Endothelial cell (in vitro differentiated cells): Measurements from ENCODE around the gene ZNF438. TPM values are rescaled to one million over a fixed set of nuclear protein-coding genes. Genes with fewer than 3 reads are reported as not detected.

Experiments
- DNase-seq: peaks from one replicate; pipeline ENCODE4 v3.0.0; 2021; ENCODE audit warnings: low spot score
- H3K27ac Mint-ChIP-seq: one replicate; pipeline ENCODE4 v1.8.0; 2021; ENCODE audit warnings: mixed read lengths, inconsistent platforms; ENCODE audit not compliant: unreplicated experiment
- H3K27me3 Mint-ChIP-seq: one replicate; pipeline ENCODE4 v1.8.0; 2021; ENCODE audit warnings: mild to moderate bottlenecking, moderate library complexity, mixed read lengths, inconsistent platforms; ENCODE audit not compliant: unreplicated experiment
- H3K36me3 Mint-ChIP-seq: one replicate; pipeline ENCODE4 v1.8.0; 2021; ENCODE audit warnings: mild to moderate bottlenecking, low read depth, mixed read lengths, inconsistent platforms; ENCODE audit not compliant: unreplicated experiment
- H3K4me1 Mint-ChIP-seq: one replicate; pipeline ENCODE4 v1.8.0; 2021; ENCODE audit warnings: mild to moderate bottlenecking, mixed read lengths, inconsistent platforms; ENCODE audit not compliant: unreplicated experiment
- H3K4me3 Mint-ChIP-seq: one replicate; pipeline ENCODE4 v1.8.0; 2021; ENCODE audit warnings: mild to moderate bottlenecking, mixed read lengths, inconsistent platforms; ENCODE audit not compliant: unreplicated experiment
- H3K9me3 Mint-ChIP-seq: one replicate; pipeline ENCODE4 v1.8.0; 2021; ENCODE audit warnings: mixed read lengths, inconsistent platforms; ENCODE audit not compliant: unreplicated experiment
- CTCF ChIP-seq: fragments of 200-600 bp; sonication (generic); IDR thresholded peaks from one replicate; pipeline ENCODE4 v1.5.0; 2021; ENCODE audit warnings: antibody characterized with exemption; ENCODE audit not compliant: unreplicated experiment
- total RNA-seq: library from RNA; stranded (reverse); fragmentation: NEBNext Ultra II Directional; extraction: Animal tissue kit (Norgen Biotek cat#: 25700); gene quantifications from one replicate; pipeline ENCODE4 v1.2.1, GENCODE V29; 2021; ENCODE audit not compliant: unreplicated experiment

ZNF438 gene
- total RNA-seq, 1 donor from 2014 or later, result 4.3 TPM

GRCh38 chr10:30820261-30820991 lies 211.2 kb downstream of the ZNF438 start:
- Mint-ChIP-seq H3K9me3 (no peaks in the 10 kb centered on the region), H3K27ac (peak overlapping the region; percentile 37), H3K4me3 (no peak overlapping the region), H3K27me3 (peaks cover 2% of the 10 kb centered on the region), H3K36me3 (peaks cover 3% of the 10 kb centered on the region), H3K4me1 (peaks cover 22% of the 10 kb centered on the region)
- no peak for TF ChIP-seq CTCF
- no peak for DNase-seq

- TF ChIP-seq CTCF, result no peak
- Mint-ChIP-seq H3K27ac (no peak overlapping the region), H3K27me3 (no peaks in the 10 kb centered on the region), H3K36me3 (peaks cover 3% of the 10 kb centered on the region), H3K4me1 (peaks cover 22% of the 10 kb centered on the region), H3K4me3 (no peak overlapping the region), H3K9me3 (no peaks in the 10 kb centered on the region)
- DNase-seq, result no peak
These were observed 212.1 kb downstream of the ZNF438 start for GRCh38 chr10:30819341-30820181.

- Mint-ChIP-seq H3K27ac (no peak overlapping the region), H3K36me3 (peaks cover 3% of the 10 kb centered on the region), H3K27me3 (no peaks in the 10 kb centered on the region), H3K9me3 (no peaks in the 10 kb centered on the region), H3K4me1 (peaks cover 22% of the 10 kb centered on the region), H3K4me3 (no peak overlapping the region)
- no peak for TF ChIP-seq CTCF
- no peak for DNase-seq
These were observed 212.8 kb downstream of the ZNF438 start for GRCh38 chr10:30818854-30819253.

GRCh38 chr10:30818010-30818660 lies 213.5 kb downstream of the ZNF438 start:
- no peak for TF ChIP-seq CTCF
- no peak overlapping the region for H3K27ac Mint-ChIP-seq
- DNase-seq, result no peak
- peaks cover 3% of the 10 kb centered on the region for H3K36me3 Mint-ChIP-seq
- H3K27me3 Mint-ChIP-seq, result peaks cover 2% of the 10 kb centered on the region
- peaks cover 22% of the 10 kb centered on the region for H3K4me1 Mint-ChIP-seq
- no peak overlapping the region for H3K4me3 Mint-ChIP-seq
- no peaks in the 10 kb centered on the region for H3K9me3 Mint-ChIP-seq
